Aorta (tissue), 5 donors: ENCODE results near the gene ARHGAP10. TPM values are rescaled to one million over a fixed set of nuclear protein-coding genes. Genes with fewer than 3 reads are reported as not detected.

Source experiments
- ATAC-seq: fragments of 200-7000 bp; cut with Tn5 transposase; one replicate; pipeline ENCODE4 v1.9.1; 2022; ENCODE audit warnings: moderate library complexity; ENCODE audit not compliant: low FRiP score
- DNase-seq, 2 donors: peaks; one replicate each; pipeline ENCODE4 v3.0.0-alpha.2; 2020
- H3K27ac ChIP-seq, 2 donors: one replicate each; pipeline ENCODE4 v1.5.1; 2013; ENCODE audit warnings: low read length in 2 of 2, mild to moderate bottlenecking in 2 of 2, moderate library complexity in 2 of 2, control low read depth in 1 of 2, inconsistent platforms in 1 of 2, low read depth in 1 of 2
- H3K27me3 ChIP-seq, 2 donors: one replicate each; pipeline ENCODE4 v1.6.1; 2013; ENCODE audit warnings: control low read depth in 1 of 2, low read length in 1 of 2, mild to moderate bottlenecking in 1 of 2, moderate library complexity in 1 of 2; ENCODE audit not compliant: insufficient read depth in 2 of 2, control insufficient read depth in 1 of 2
- H3K36me3 ChIP-seq, 2 donors: one replicate each; pipeline ENCODE4 v1.6.1; 2013; ENCODE audit warnings: control low read depth in 1 of 2, low read length in 1 of 2, mild to moderate bottlenecking in 1 of 2; ENCODE audit not compliant: insufficient read depth in 2 of 2, control insufficient read depth in 1 of 2
- H3K4me1 ChIP-seq, 2 donors: one replicate each; pipeline ENCODE4 v1.6.1; 2013; ENCODE audit warnings: low read length in 2 of 2, control low read depth in 1 of 2, mild to moderate bottlenecking in 1 of 2, moderate library complexity in 1 of 2; ENCODE audit not compliant: insufficient read depth in 2 of 2, control insufficient read depth in 1 of 2
- H3K4me3 ChIP-seq, 2 donors: one replicate each; pipeline ENCODE4 v1.5.1; 2013; ENCODE audit warnings: low read length in 2 of 2, control low read depth in 1 of 2, mild to moderate bottlenecking in 1 of 2
- H3K9me3 ChIP-seq: one replicate; pipeline ENCODE4 v1.6.1; 2013; ENCODE audit warnings: mild to moderate bottlenecking, low read length; ENCODE audit not compliant: control insufficient read depth
- WGBS, 2 donors: extraction: QIAGEN DNeasy Blood & Tissue Kit; methylation state at CpG; one replicate each; pipeline ENCODE4 v1.1.7; 2013; 5-methylcytosine and 5-hydroxymethylcytosine counted together
- intact Hi-C, 2 donors: fragments of 100-400 bp; cut with DNase I; formaldehyde crosslinking; loops; one replicate each; pipeline versions ENCODE4 v1.14.2 to v1.15.0; 2022
- polyA plus RNA-seq, 2 donors: library from polyadenylated mRNA; stranded (reverse); fragments of 200-250 nt; gene quantifications; one replicate each; pipeline ENCODE4 v1.2.3, GENCODE V29; 2013
- total RNA-seq, 2 donors: library from RNA; stranded (reverse); fragmentation: NEBNext Ultra II Directional; extraction: Animal tissue kit (Norgen Biotek cat#: 25700); gene quantifications; one replicate each; pipeline ENCODE4 v1.2.1, GENCODE V29; 2021
- donor health status: healthy with polysubstance abuse.
- donor health status: Bipolar disorder and iron deficiency.
- donor health status: DM: no; HTN: no; CAD: no.
- donor health status: DM: no; HTN: no; CAD: no.
- donor health status: DM: yes; HTN: yes; CAD: no.

Gene ARHGAP10
- total and polyA plus RNA-seq, 4 donors: 47.3 to 94.5 (median 63.5) TPM

DNA sequence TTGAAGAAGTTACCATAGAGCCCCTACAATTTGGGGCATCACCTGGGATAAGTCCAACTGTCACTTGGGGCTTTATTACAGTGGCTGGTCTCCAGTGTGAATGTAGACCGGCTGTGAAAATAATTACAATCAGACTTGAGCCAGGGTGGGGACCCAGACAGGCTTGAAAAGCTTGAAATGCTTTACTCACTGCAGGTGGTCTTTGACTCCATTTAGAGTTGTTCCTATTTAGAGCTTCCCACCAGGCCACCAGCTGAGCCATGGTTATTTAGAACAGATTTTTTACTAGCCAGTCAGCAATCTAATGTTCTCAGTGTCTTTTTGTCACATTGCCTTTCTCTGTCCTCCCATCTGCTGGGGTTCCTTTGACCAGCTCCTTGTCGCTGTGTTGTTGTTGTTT, 5.7 kb downstream of the ARHGAP10 start:
- intact Hi-C loops: loop anchor here in 1 of 2 donors (10.0 kb wide), 1 partner anchor 77 kb away; no protein-coding TSS in a partner anchor
- Histone ChIP-seq H3K36me3 (no peaks in the 10 kb centered on the region), H3K4me1 (peaks cover 5 to 13% of the 10 kb centered on the region in 2 donors), H3K4me3 (peak overlapping the region in 1 of 2 donors; percentile 24), H3K9me3 (no peaks in the 10 kb centered on the region), H3K27me3 (no peaks in the 10 kb centered on the region), H3K27ac (no peak overlapping the region)
- DNase-seq: no peak
- ATAC-seq: no peak
- WGBS, 2 donors: 77% methylated on average over 2 of the region's 2 CpGs

DNA sequence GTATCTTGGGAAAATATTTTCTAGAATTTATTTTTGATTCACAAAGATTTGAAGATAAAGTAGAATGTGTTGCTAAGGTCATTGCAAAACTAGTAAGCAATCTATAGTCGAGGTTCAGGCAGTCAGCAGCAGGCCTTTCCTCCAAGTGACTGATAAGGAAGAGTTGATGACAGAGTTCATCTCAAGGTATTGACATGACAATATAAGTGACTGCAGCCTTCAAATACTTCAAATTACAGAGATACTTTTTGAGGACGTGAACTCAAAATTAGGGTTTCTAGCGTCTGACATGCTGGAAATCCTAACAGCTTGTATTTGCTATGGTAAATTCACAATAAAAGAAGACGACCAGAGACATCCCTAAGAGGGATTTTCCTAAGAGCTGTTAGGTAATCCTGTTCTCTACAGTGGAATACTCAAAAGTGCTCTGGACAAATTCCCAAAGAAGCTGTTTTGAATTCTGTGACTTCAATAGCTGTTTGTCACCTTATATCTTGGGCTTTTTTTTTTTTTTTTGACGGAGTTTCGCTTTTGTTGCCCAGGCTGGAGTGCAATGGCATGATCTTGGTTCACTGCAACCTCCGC, 7.4 kb downstream of the ARHGAP10 start:
- no peak for DNase-seq
- intact Hi-C loops: loop anchor here in 1 of 2 donors (10.0 kb wide), 1 partner anchor 75 kb away; no protein-coding TSS in a partner anchor
- no peak for ATAC-seq
- peaks cover 5 to 13% of the 10 kb centered on the region in 2 donors for H3K4me1 ChIP-seq
- H3K9me3 ChIP-seq: no peaks in the 10 kb centered on the region
- WGBS, 2 donors: 53 to 64% methylated on average over 7 of the region's 7 CpGs
- H3K27me3 ChIP-seq: no peaks in the 10 kb centered on the region
- H3K27ac ChIP-seq: no peak overlapping the region
- H3K36me3 ChIP-seq: no peaks in the 10 kb centered on the region
- no peak overlapping the region for H3K4me3 ChIP-seq

DNA sequence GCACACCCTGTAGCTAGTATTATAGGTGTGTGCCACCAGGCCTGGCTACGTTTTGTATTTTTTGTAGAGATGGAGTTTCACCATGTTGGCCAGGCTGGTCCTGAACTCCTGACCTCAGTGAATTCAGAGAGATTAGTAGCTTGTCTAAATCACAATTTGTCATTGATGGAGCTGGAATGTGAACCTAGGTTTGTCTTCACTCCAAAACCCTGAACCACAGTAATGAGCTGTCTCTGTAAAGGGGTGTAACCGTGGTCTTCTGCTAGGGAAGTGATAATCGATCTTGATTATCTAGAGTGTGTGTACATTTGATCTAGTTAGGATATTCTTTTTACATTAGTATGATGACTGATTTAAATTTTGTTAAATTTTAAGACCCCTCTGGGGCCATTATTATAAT, 8.3 kb downstream of the ARHGAP10 start:
- Histone ChIP-seq H3K9me3 (no peaks in the 10 kb centered on the region), H3K36me3 (no peaks in the 10 kb centered on the region), H3K4me3 (no peak overlapping the region), H3K27me3 (no peaks in the 10 kb centered on the region), H3K27ac (no peak overlapping the region), H3K4me1 (peaks cover 5 to 13% of the 10 kb centered on the region in 2 donors)
- ATAC-seq (no peak), DNase-seq (no peak)
- 88% methylated on average over 3 of the region's 3 CpGs for WGBS, 2 donors
- intact Hi-C loops: no loop called here

DNA sequence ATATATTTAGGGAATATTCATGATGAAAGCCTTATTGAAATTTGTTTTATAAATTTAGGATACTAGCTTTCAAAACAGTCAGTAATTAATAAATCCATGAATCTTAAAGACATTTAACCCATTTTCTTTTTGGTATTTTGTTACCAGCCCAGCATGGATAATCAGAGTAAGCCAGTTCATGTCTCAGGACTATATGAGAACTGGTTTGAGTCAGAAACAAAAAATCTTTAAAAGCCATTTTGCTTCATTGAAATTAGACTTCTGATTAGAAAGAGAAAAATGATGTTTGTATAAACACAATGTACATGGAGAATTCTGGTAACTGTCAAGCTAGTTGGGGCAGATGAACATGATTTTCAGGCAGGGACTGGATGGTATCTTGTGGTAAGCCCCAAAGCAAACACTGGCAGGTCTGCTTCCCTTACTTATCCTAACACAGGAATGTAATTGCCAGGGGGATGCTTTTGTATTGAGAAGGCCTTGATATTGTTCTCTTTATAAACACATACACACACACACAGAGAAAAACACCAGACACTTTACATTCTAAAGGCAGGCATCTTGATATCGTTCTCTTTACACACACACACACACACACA, 9.4 kb downstream of the ARHGAP10 start:
- H3K9me3 ChIP-seq: no peaks in the 10 kb centered on the region
- H3K4me1 ChIP-seq: peaks cover 5 to 9% of the 10 kb centered on the region in 2 donors
- intact Hi-C loops: no loop called here
- H3K36me3 ChIP-seq: no peaks in the 10 kb centered on the region
- WGBS, 2 donors: 62 to 72% methylated on average over 1 of the region's 1 CpG
- DNase-seq: no peak
- no peaks in the 10 kb centered on the region for H3K27me3 ChIP-seq
- ATAC-seq: no peak
- H3K4me3 ChIP-seq: no peak overlapping the region
- H3K27ac ChIP-seq: peak overlapping the region in 1 of 2 donors; percentile 74

DNA sequence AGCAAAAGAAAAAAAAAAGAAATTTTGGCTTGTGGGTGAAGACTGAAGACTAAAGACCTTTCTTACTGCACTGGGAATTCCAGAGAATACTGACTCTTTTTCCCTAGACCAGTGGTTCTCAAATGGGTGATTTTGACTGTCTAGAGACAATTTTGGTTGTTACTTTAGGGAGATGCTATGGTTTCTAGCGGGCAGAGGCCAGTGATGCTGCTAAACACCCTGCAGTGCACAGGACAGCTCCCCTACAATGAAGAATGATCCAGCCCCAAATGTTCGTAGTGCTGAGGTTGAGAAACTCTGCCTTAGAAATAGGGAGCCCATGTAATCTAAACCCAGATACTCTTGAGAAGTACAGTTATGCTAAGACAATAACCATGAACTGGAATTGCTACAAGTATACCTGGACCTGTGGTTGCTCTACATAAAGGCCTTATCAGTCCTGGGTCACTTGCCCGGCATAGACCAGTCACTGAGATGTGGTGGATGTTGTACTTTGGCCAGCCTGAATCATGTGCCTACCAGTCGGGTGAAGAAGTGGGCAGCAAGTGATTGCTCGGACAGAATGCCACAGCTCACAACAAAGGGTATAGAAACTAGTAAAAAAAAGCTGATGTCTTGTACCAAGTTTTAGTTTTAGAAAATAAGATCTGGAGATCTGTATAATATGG, 16.0 kb downstream of the ARHGAP10 start:
- 27 to 33% methylated on average over 5 of the region's 5 CpGs for WGBS, 2 donors
- Histone ChIP-seq H3K4me1 (peaks cover 0 to 5% of the 10 kb centered on the region in 2 donors), H3K4me3 (no peak overlapping the region), H3K27me3 (no peaks in the 10 kb centered on the region), H3K27ac (peak overlapping the region in 1 of 2 donors; percentile 38), H3K36me3 (no peaks in the 10 kb centered on the region), H3K9me3 (no peaks in the 10 kb centered on the region)
- intact Hi-C loops: no loop called here
- ATAC-seq (peak; percentile 53), DNase-seq (no peak)

DNA sequence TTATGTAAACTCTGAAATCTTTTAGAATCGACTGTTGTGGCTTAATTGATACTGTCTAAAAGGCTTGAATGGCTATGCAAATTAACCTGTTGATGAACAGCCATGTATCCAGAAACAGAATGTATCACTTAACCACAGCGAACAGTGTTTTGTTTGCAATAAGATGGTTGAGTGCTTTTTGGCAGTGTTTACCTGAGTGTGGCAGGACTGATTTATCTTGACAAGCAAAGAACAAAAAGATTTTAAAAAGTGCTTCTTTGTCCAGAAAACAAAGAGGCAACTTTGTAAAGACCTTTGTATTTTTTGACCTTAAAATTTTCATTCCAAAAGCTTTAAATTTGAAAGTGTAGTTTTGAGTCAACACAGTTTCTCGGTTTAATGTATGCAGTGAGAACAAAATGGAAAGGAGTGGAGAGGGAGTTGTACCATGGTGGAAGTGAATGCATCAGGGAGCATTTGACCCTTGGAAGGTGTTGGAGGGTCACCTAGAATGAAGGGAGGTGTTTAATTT, 18.0 kb downstream of the ARHGAP10 start:
- Histone ChIP-seq H3K27me3 (no peaks in the 10 kb centered on the region), H3K4me3 (no peak overlapping the region), H3K36me3 (no peaks in the 10 kb centered on the region), H3K27ac (no peak overlapping the region), H3K4me1 (peaks cover 5 to 7% of the 10 kb centered on the region in 2 donors), H3K9me3 (no peaks in the 10 kb centered on the region)
- DNase-seq (no peak), ATAC-seq (no peak)
- intact Hi-C loops: no loop called here
- WGBS, 2 donors: 34 to 41% methylated on average over 3 of the region's 3 CpGs

DNA sequence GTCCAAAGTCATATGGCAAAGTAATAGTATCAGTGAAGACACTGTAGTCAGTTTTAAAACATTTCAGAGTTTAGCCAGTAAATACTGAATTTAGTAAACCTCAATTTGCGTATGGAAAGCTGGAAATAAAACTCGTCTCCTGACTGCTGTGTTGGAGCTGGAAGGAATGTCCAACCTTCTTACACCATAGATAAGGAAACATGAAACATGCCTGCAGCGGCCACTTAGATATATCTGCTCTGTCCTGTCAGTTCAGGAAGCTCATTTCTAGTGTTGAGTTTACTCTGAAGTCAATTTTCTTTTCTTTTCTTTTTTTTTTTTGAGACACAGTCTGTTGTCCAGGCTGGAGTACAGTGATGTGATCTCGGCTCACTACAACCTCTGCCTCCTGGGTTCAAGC, 21.2 kb downstream of the ARHGAP10 start:
- intact Hi-C loops: loop anchor here in 1 of 2 donors (2.0 kb wide), 1 partner anchor 20 kb away; the partner anchor contains the start of gene ARHGAP10
- Histone ChIP-seq H3K4me3 (no peak overlapping the region), H3K27me3 (no peaks in the 10 kb centered on the region), H3K9me3 (no peaks in the 10 kb centered on the region), H3K36me3 (no peaks in the 10 kb centered on the region), H3K4me1 (peaks cover 5 to 7% of the 10 kb centered on the region in 2 donors), H3K27ac (peak overlapping the region in 1 of 2 donors; percentile 39)
- no peak for ATAC-seq
- no peak for DNase-seq
- 68% methylated on average over 4 of the region's 4 CpGs for WGBS, 2 donors

DNA sequence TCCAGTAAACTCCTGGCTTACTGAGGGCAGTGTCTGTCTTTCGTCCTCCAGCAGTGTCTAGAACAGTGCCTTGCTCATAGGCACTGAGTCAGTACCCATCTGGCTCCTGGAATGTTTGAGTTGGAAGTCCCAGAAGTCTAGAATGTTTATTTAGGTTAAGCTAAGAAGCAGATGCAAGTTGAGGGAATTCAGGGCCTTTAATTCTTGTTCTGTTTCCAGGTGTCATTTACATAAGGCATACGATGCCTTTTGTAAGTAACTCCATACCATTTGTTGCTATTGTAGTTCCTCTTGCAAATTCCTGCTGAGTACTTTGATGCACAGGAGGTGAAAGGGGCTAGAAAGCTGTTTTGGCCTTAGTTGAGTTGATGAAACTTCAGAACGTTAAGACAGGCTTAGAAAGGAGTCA, 22.2 kb downstream of the ARHGAP10 start:
- 0 to 5% methylated on average over 3 of the region's 3 CpGs for WGBS, 2 donors
- H3K4me1 ChIP-seq: peaks cover 5 to 7% of the 10 kb centered on the region in 2 donors
- no peaks in the 10 kb centered on the region for H3K9me3 ChIP-seq
- no peaks in the 10 kb centered on the region for H3K36me3 ChIP-seq
- peak overlapping the region; percentile 22 to 76 for H3K27ac ChIP-seq
- peak overlapping the region in 1 of 2 donors; percentile 50 for H3K4me3 ChIP-seq
- intact Hi-C loops: no loop called here
- ATAC-seq: peak; percentile 60
- DNase-seq: no peak
- H3K27me3 ChIP-seq: no peaks in the 10 kb centered on the region
